T-helper 22 cell (primary cell): Measurements from ENCODE around the gene NCOA3.
A peak's percentile ranks its signal among the peaks of the same experiment; 100 is the strongest.
"Not testable (repeated sequence)": the region's sequence is repeated elsewhere in the genome, so short reads cannot be mapped to it uniquely, and the experiment has no call there.

ENCODE experiments used
- DNase-seq: peaks from one replicate; pipeline ENCODE4 v3.0.0-alpha.2; 2020; ENCODE audit warnings: low read depth

The NCOA3 gene

DNA sequence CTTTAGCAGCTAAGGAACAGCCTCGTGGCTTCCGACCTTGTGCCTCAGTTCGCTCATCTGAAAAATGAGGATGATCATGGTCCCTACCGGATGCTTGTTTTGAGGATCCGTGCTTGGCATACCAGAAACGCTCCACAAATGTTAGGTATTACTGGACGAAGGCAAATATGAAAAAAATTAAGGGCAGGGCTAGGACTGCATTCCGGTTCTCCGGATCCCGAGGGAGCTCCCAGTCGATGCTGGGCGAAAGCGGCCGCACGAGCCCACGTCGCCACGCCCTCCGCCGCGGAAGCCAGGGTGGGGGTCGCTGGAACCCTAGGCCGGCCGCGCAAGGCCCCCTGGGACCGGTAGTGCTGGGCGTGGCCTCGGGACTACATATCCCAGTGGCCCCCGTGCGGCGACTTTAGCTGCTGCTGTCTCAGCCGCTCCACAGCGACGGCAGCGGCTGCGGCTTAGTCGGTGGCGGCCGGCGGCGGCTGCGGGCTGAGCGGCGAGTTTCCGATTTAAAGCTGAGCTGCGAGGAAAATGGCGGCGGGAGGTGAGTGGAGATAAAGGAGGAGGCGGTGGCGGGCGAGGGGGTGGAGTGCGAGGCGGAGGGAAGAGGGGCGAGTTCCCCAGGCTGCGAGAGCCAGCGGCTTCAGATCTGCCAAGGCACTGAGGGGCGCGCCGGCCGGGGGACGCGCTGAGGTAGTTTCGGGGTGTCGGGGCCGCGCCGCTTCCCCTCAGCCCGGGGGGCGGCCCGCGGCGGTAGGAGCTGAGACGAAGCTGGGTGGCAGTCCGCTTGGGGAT is at the start of gene NCOA3:
Gene NCOA3 (plus strand): TSS at position 406 of the 789 bp plus-strand sequence. CDS start 120,361 bp downstream, outside the sequence.
- peak; percentile 78 for DNase-seq

- no peak for DNase-seq
Measured at GRCh38 chr20:47452736-47453161, 48.9 kb upstream of the NCOA3 start.

- DNase-seq: no peak
Measured at GRCh38 chr20:47453167-47453782, 48.4 kb upstream of the NCOA3 start.

DNA sequence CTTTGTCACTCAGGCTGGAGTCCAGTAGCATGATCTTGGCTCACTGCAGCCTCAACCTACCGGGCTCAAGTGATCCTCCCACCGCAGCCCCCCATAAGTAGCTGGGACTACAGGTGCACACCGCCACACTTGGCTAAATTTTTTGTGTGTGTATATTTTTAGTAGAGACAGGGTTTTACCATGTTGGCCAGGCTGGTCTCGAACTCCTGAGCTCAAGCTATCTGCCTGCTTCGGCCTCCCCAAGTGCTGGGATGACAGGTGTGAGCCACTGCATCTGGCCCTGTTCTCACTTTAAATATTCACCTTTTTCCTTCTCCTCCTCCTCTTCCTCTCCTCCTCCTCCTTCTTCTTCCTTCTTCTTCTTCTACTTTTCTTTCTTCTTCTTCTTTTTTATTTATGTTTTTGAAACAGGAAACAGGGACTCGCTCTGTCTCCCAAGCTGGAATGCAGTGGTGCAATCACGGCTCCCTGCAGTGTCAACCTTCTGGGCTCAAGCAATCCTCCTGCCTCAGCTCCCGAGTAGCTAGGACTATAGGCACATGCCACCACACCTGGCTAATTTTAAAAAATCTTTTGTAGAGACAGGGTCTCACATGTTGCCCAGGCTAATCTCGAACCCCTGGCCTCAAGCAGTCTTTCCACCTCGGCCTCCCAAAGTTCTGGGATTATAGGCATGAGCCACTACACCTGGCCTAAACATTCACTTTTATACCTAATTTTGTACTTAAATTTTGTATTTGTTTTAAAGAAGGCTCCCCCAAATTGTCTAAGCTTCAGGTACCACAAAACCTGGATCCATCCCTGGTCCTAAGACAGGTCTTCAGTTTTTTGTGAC is 47.2 kb upstream of the NCOA3 start:
- no peak for DNase-seq

- DNase-seq: no peak
Measured at GRCh38 chr20:47455133-47456040, 46.3 kb upstream of the NCOA3 start.

GRCh38 chr20:47456041-47456537 is 45.6 kb upstream of the NCOA3 start:
- DNase-seq: no peak

DNA sequence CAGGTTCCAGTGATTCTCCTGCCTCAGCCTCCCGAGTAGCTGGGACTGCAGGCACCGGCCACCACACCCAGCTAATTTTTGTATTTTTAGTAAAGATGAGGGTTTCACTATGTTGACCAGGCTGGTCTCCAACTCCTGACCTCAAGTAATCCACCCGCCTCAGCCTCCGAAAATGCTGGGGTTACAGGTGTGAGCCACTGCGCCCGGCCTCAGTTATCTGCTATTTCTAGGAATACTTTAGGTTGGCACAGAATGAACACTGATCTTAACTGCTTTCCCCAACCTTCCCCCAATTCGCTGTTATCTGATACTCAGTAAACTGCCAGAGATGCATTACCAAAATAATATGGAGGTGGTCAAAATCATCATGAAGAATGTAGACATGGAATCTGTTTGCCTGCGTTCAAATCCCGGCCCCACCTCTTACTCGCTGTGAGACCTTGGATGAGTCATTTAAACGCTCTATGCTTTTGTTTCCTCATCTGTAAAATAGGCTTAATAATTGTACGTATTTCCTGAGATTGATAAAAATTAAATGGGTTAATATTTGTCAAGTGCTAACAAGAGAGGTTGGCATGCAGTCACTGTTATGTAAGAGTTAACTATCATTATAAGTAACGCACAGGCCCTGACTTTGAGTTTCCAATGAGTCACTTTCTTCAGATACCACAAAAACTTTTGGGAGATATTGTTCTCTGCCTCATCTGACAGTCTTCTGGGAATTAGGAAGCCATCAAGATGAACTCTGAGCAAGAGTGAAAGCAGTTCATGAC is 44.5 kb upstream of the NCOA3 start:
- no peak for DNase-seq

- DNase-seq: not testable (repeated sequence)
Measured at GRCh38 chr20:47458280-47459050, 43.2 kb upstream of the NCOA3 start.

DNA sequence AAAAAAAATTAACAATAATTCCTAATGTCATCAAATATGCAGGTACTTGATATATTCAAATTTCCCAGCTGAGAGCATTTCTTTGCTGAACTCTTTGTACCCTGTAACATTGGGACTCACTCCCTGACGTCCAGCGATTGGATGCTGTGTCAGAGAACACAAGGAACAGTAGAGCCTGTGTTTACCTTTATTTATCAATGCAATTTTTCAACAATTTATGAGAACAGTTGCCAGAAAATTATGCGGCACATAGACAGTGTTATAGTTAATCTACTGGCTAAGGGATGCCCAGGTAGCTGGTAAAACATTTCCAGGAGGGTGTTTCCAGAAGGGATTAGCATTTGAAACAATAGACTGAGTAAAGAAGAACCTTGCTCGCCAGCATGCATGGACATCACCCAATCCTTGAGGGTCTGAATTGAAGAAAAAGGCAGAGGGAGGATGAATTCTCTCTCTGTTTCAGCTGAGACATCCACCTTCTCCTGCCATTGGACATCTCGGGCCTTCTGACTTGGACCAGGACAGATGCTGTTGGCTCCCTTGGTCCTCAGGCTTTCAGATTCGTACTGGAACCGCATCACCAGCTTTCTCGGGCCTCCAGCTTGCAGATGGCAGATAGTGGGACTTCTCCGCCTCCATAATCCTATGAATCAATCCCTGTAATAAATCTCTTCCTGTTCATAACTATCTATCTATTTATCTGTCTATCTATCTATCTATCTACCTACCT is 42.2 kb upstream of the NCOA3 start:
- DNase-seq: no peak

GRCh38 chr20:47460761-47461112 is 41.0 kb upstream of the NCOA3 start:
- DNase-seq: not testable (repeated sequence)

DNA sequence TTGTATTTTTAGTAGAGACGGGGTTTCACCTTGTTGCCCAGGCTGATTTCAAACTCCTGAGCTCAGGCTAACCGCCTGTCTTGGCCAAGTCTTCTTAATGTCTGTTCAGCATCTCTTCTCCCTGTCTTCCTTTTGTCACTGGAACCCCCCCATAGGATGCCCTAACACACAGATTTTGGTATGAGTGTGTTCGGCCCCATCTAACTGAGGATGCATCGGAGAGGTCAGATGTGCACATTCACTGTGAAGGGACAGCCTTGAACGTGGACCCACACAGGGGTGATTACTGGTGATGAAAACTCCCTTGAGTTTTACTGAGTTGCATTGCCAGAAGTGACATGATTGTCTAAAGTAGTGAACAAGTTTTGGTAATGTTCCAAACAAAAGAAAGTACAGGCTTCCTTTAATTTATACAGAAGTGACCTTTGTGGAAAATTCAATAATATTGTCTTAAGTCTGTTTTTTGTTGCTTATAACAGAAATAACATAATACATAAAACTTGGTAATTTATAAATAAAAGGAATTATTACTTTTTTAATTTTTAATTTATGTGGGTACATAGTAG is 40.5 kb upstream of the NCOA3 start:
- DNase-seq: no peak

GRCh38 chr20:47461906-47462305 is 39.8 kb upstream of the NCOA3 start:
- not testable (repeated sequence) for DNase-seq

GRCh38 chr20:47464380-47465101 is 37.1 kb upstream of the NCOA3 start:
- DNase-seq: no peak

- DNase-seq: no peak
Measured at GRCh38 chr20:47465335-47466090, 36.2 kb upstream of the NCOA3 start.

DNA sequence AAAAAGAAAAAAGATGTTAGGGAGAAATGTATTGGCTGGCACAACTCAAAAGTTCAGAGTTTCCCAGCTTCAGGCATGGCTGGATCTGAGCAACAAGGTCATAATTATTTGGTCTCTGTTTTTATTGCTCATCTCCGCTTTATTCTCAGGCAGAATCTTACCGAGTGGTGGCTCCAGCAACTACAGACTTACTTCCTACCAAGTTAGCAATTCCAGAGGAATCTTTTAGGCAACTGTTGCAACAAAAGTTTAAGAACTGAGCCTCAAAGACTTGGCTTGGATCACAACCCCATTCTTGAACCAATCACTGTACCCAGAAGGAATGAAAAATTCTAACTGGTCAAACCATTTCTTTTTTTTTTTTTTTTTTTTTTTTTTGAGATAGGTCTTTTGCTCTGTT is 35.5 kb upstream of the NCOA3 start:
- no peak for DNase-seq

DNA sequence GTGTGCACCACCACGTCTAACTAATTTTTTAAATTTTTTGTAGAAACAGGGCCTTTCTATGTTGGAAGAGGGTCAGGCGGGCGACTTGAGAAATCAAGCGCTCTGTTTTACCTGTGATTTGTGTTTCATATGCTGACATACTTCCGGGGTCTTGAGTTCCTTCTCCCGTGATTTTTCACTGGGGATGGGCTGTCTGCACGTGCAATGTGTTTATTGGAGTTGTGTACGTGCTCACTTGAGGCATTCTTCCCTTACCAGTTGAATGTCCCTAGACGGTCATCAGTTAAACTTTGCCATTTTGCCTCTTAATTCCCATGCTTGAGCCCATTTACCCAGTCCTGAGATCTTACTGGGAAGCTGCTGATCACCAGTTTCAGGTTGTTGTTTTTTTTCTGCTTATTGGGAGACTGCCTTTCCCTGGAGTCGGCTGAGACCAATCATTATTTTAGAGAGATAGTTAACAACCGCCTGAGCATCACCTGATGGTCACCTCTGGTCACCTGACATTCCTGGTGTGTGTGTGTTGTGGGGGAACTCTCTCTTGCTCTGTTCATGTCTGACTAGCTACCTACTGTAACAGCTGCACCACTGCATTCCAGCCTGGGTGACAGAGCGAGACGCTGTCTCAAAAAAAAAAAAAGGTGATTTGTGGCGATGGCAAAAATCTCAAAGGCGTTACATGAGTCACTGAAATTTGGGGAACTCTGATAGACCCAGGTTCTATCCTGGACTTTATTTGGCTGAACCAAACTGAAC is 34.8 kb upstream of the NCOA3 start:
- no peak for DNase-seq
